Calu3 (cell line): ENCODE results near the gene NCK1. TPM values are rescaled to one million over a fixed set of nuclear protein-coding genes. Genes with fewer than 3 reads are reported as not detected.
"Not testable (repeated sequence)": the region's sequence is repeated elsewhere in the genome, so short reads cannot be mapped to it uniquely, and the experiment has no call there.

ENCODE experiments used
- BruUV-seq: library from RNA; stranded (reverse); fragments of 400-500 nt; replicated peaks from 2 replicates; lab custom pipeline; 2021; lab: Mats Ljungman, UMichigan
- CTCF ChIA-PET: fragments of 300-600 bp; sonication (Branson Sonifier 250); formaldehyde crosslinking; loops from one replicate; lab custom pipeline; 2022; ENCODE audit warnings: antibody characterized with exemption; lab: Charles Lee
- DNase-seq: peaks from one replicate; pipeline ENCODE4 v3.0.0; 2022
- H3K27ac Mint-ChIP-seq: one replicate; pipeline ENCODE4 v1.8.0; 2022; ENCODE audit warnings: mixed read lengths; ENCODE audit not compliant: unreplicated experiment
- H3K27me3 Mint-ChIP-seq: one replicate; pipeline ENCODE4 v1.8.0; 2022; ENCODE audit warnings: mixed read lengths; ENCODE audit not compliant: unreplicated experiment
- H3K36me3 Mint-ChIP-seq: one replicate; pipeline ENCODE4 v1.8.0; 2022; ENCODE audit warnings: mild to moderate bottlenecking, moderate library complexity, mixed read lengths; ENCODE audit not compliant: insufficient read depth, unreplicated experiment
- H3K4me1 Mint-ChIP-seq: one replicate; pipeline ENCODE4 v1.8.0; 2022; ENCODE audit warnings: mild to moderate bottlenecking, low read depth, mixed read lengths; ENCODE audit not compliant: unreplicated experiment
- H3K4me3 Mint-ChIP-seq: one replicate; pipeline ENCODE4 v1.8.0; 2022; ENCODE audit warnings: mild to moderate bottlenecking, low read depth, moderate library complexity, mixed read lengths; ENCODE audit not compliant: unreplicated experiment
- H3K9me3 Mint-ChIP-seq: one replicate; pipeline ENCODE4 v1.8.0; 2022; ENCODE audit warnings: low read depth, mixed read lengths; ENCODE audit not compliant: unreplicated experiment
- intact Hi-C: fragments of 100-400 bp; cut with micrococcal nuclease; formaldehyde crosslinking; loops from one replicate; pipeline ENCODE4 v1.10.0; 2022; ENCODE audit not compliant: unreplicated experiment
- total RNA-seq: library from RNA; stranded (reverse); gene quantifications from 2 replicates; pipeline ENCODE4 v1.2.3, GENCODE V29; 2022
- TF ChIP-seq, protein P1 (sequence below): fragments of 200-600 bp; IDR thresholded peaks from one replicate; pipeline ENCODE4 v1.8.0; 2022; ENCODE audit warnings: antibody characterized with exemption; ENCODE audit not compliant: unreplicated experiment

Gene NCK1
- total RNA-seq, 1 experiment from 2014 or later: 108 TPM

- H3K4me3 Mint-ChIP-seq: no peak overlapping the region
- no peaks in the 10 kb centered on the region for H3K36me3 Mint-ChIP-seq
- TF ChIP-seq, protein P1, sequence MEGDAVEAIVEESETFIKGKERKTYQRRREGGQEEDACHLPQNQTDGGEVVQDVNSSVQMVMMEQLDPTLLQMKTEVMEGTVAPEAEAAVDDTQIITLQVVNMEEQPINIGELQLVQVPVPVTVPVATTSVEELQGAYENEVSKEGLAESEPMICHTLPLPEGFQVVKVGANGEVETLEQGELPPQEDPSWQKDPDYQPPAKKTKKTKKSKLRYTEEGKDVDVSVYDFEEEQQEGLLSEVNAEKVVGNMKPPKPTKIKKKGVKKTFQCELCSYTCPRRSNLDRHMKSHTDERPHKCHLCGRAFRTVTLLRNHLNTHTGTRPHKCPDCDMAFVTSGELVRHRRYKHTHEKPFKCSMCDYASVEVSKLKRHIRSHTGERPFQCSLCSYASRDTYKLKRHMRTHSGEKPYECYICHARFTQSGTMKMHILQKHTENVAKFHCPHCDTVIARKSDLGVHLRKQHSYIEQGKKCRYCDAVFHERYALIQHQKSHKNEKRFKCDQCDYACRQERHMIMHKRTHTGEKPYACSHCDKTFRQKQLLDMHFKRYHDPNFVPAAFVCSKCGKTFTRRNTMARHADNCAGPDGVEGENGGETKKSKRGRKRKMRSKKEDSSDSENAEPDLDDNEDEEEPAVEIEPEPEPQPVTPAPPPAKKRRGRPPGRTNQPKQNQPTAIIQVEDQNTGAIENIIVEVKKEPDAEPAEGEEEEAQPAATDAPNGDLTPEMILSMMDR: no peak
- intact Hi-C loops: no loop called here
- H3K4me1 Mint-ChIP-seq: peaks cover 8% of the 10 kb centered on the region
- H3K27me3 Mint-ChIP-seq: no peaks in the 10 kb centered on the region
- CTCF ChIA-PET: no interaction called here
- no peak overlapping the region for H3K27ac Mint-ChIP-seq
- DNase-seq: no peak
- no peaks in the 10 kb centered on the region for H3K9me3 Mint-ChIP-seq
- no TSS peak for BruUV-seq
Observed at GRCh38 chr3:136982520-136983138, 120.6 kb downstream of the NCK1 start.

GRCh38 chr3:136984837-136985236 lies 122.8 kb downstream of the NCK1 start:
- no TSS peak for BruUV-seq
- Mint-ChIP-seq H3K27ac (no peak overlapping the region), H3K36me3 (no peaks in the 10 kb centered on the region), H3K4me3 (no peak overlapping the region), H3K27me3 (no peaks in the 10 kb centered on the region), H3K4me1 (peaks cover 8% of the 10 kb centered on the region), H3K9me3 (no peaks in the 10 kb centered on the region)
- intact Hi-C loops: no loop called here
- CTCF ChIA-PET: interaction anchor here (0.6 kb wide), 1 partner anchor 607 kb away, joined by 4 read pairs; no protein-coding TSS in a partner anchor
- TF ChIP-seq, protein P1: no peak
- no peak for DNase-seq

GRCh38 chr3:136987398-136987980 lies 125.5 kb downstream of the NCK1 start:
- BruUV-seq, H3K36me3 Mint-ChIP-seq, H3K4me1 Mint-ChIP-seq, DNase-seq, H3K27ac Mint-ChIP-seq, H3K27me3 Mint-ChIP-seq, H3K9me3 Mint-ChIP-seq, H3K4me3 Mint-ChIP-seq, intact Hi-C loops: not testable (repeated sequence)
- CTCF ChIA-PET: interaction anchor here (0.6 kb wide), 1 partner anchor 18 kb away, joined by 3 read pairs; no protein-coding TSS in a partner anchor

- no TSS peak for BruUV-seq
- Mint-ChIP-seq H3K4me3 (no peak overlapping the region), H3K27me3 (no peaks in the 10 kb centered on the region), H3K36me3 (peaks cover 3% of the 10 kb centered on the region), H3K4me1 (peaks cover 8% of the 10 kb centered on the region), H3K27ac (no peak overlapping the region), H3K9me3 (no peaks in the 10 kb centered on the region)
- intact Hi-C loops: no loop called here
- TF ChIP-seq, protein P1: no peak
- CTCF ChIA-PET: no interaction called here
- no peak for DNase-seq
Observed at GRCh38 chr3:136988651-136989050, 126.6 kb downstream of the NCK1 start.
